Activated CD8-positive, alpha-beta memory T cell treated with anti-CD3 and anti-CD28 coated beads, Interleukin-2, amount 50 U/mL, for 1 hour (primary cell): ENCODE results near the gene MEIS2.

Experiments
- DNase-seq: peaks from one replicate; pipeline ENCODE4 v3.0.0-alpha.2; 2020; ENCODE audit errors: extremely low read depth

Gene MEIS2

GRCh38 chr15:37041042-37041441, 59.3 kb downstream of the MEIS2 start:
- DNase-seq: no peak

- no peak for DNase-seq
Observed at GRCh38 chr15:37040072-37040742, 60.1 kb downstream of the MEIS2 start.

- DNase-seq: no peak
Observed at GRCh38 chr15:37038716-37039106, 61.6 kb downstream of the MEIS2 start.

GRCh38 chr15:37037850-37038715, 62.3 kb downstream of the MEIS2 start:
- no peak for DNase-seq

GRCh38 chr15:37037071-37037655, 63.2 kb downstream of the MEIS2 start:
- no peak for DNase-seq

- DNase-seq: no peak
Observed at GRCh38 chr15:37034835-37035748, 65.3 kb downstream of the MEIS2 start.

GRCh38 chr15:37034392-37034791, 66.0 kb downstream of the MEIS2 start:
- DNase-seq: no peak

- DNase-seq: no peak
Observed at GRCh38 chr15:37032091-37032775, 68.1 kb downstream of the MEIS2 start.

- DNase-seq: no peak
Observed at GRCh38 chr15:37031198-37031597, 69.2 kb downstream of the MEIS2 start.

GRCh38 chr15:37028625-37029296, 71.6 kb downstream of the MEIS2 start:
- DNase-seq: no peak

GRCh38 chr15:37020852-37021251, 79.5 kb downstream of the MEIS2 start:
- DNase-seq: no peak

GRCh38 chr15:37019479-37020433, 80.6 kb downstream of the MEIS2 start:
- DNase-seq: no peak

GRCh38 chr15:37017031-37017625, 83.2 kb downstream of the MEIS2 start:
- no peak for DNase-seq

- no peak for DNase-seq
Observed at GRCh38 chr15:37016231-37016630, 84.1 kb downstream of the MEIS2 start.

- no peak for DNase-seq
Observed at GRCh38 chr15:37015451-37015850, 84.9 kb downstream of the MEIS2 start.

- DNase-seq: no peak
Observed at GRCh38 chr15:37015035-37015434, 85.3 kb downstream of the MEIS2 start.

GRCh38 chr15:37014566-37014965, 85.8 kb downstream of the MEIS2 start:
- DNase-seq: no peak

- no peak for DNase-seq
Observed at GRCh38 chr15:37014137-37014536, 86.2 kb downstream of the MEIS2 start.

GRCh38 chr15:37010595-37010994, 89.8 kb downstream of the MEIS2 start:
- no peak for DNase-seq
